ENCODE measurements around the gene FBLN5.

FBLN5 gene

DNA sequence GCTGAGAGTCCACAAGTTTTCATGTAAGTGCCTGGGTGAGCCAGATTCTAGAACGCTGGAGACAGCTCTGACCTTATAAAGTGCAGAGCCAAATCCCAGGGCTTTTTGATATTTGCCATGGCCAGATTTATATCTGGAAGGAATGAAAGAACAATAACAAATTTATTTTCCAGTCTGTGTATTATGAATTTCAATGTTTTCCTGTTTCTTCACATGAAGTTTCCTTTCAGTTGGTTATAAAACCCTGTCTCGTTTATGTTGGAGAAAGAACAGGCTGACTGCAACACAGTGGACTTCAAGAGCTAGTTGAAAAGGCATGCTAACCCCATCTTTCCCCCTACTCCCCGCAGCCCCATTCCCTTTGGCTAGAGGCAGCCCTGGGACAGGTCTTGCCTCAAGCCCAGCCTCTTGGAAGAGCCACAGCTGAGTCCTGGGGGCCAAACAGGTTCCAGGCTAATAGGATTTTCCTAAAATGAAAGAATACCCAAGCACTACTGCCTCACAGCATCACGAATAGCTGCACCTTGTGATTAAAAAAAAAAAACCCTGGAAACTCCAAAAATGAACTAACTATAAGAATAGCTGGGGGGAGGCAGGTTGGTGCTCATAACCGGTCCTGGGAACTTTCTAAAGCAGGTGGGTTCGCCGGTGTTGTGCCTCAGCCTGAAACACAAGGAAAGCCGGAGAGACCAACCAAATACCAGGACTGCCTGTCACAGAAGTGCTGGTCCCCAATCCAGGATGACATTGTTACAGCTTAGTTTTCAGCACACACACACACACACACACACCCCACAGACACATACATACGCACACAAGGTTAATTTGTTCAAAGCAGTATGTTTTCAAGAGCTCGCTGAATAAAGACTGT, 1.5 kb downstream of the FBLN5 start:
- DNase-seq, result no peak

DNA sequence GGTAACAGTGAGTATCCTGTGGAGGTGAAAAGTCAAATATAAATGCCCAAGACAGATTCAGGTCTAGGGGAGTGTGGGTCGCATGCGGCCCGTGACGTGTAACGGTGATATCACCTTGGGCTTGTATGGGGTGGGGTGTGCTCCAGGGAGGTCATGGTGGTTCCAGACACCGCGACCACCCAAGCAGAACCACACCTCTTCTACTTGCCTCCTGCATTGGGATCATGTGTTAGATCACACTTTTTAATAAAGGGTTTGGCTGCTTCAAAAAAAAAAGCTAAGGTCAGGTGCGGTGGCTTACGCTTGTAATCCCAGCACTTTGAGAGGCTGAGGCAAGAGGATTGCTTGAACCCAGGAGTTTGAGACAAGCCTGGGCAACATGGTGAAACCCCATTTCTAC, 4.5 kb downstream of the FBLN5 start:
- no peak for DNase-seq

DNA sequence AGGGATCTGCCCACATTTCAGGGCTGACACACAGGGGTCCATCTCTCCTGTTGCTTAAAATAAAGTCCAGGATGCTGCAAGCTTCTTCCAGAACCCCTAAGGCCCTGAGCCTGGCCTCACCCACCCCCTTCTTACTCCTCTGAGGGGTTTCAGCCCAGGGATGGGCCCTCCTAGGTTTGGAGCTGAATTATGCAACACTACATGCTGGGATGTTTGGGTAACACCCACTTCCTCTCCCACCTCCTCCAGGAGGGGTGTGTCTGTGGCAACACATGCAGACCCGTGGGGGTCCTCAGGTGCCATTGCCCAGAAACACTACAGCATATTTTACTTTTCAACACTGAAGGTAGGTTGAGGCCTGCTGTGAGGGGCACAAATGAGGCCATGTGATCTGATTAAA, 5.4 kb downstream of the FBLN5 start:
- DNase-seq, result no peak

GRCh38 chr14:91940209-91940608, 7.3 kb downstream of the FBLN5 start:
- no peak for DNase-seq

DNA sequence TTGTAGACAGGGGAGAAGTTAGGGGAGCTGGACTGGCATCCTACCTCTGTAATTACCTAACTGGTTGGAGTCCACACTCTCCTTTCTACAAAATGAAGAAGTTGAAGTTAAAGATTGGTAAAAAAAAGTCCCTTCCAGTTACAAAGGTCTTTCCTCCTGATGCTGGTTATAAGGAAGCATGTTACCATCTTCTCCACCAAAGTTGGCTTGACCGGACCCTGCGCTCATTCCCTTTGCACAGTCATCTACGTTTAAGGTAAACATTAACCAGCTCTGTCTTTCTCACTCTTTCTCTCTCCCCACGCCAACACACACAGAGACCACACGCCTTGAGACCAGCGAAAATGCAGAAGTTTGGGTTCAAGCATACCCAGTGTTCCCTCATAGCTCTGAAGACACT, 11.9 kb downstream of the FBLN5 start:
- no peak for DNase-seq

DNA sequence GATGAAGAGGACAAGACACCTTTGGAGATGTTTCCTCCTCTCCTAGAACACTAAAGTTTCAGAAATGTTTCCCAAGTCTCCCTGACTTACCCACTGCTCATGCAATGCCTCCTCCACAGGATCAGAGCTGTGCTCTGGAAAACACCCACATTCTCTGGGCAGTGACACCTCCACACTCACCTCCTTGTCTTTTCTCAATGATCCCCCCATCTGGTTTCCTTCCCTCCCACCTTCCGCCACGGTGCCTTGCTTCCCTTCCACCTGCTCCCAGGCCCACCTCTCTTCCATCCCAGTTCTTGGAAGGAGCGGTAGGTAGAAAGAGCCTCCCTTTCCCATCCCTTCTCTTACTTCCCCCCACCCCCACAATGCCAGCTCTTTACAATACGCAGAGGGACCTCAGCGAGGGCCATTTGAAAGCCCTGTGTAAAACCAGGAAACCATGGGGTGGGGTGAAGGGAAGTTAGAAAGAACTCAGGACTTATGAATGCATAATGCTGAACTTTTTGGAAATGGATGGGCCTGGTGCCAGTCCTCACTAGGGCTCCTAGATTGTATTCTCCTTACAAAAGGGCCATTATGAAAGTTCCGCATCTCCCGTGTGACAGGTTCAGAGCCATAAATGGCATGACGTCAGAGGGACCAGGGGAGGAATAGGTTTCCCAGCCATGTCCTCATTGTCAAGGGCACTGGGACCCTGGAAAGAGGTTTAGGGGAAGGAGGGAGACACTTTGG, 12.8 kb downstream of the FBLN5 start:
- DNase-seq, result no peak

DNA sequence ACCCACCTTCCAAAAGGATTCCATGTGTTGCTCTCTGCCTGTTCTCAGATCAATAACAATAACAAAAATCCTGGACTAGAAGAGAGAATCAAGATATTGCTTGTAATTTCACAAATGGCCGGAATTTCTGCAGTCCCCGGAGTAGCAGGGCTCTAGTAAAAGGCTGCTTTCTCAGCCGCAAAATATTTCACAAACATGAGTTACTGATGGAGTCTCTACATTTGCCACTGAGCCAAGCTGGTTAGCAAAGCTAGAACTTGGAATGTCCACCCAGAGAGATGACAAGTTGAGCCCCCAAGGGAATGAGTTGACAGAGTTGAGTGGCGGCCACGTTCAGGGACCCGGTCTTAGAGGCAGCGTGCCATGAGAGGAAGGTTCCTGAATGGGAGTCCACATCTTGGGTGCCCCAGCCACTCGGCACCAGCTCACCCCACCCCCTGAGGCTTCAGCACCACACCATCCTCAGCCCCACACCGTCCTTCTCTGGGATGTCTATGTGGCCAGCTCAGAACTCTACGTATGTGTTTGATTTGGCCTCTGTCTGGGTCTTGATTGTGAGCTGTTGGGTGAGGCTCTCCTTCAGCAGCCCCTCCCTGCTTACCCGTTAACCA, 15.9 kb downstream of the FBLN5 start:
- DNase-seq, result no peak

DNA sequence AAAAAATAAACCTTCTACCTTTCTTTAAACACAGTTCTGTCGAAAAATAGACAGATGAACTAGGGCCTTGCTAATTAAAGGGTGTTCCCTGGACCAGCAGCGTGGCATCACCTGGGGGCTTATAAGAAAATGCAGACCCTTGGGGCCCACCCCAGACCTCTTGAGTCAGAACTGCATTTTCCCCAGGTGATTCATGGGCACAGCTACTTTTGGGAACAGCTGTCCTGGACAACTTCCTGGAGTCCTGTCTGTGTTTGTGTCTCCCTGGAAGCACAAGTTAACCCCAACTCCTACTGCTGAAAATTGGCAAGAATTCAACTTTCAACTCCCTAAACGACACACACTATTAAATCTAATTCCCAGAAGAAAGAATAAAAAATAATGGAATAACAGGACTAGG, 17.8 kb downstream of the FBLN5 start:
- DNase-seq, result no peak

DNA sequence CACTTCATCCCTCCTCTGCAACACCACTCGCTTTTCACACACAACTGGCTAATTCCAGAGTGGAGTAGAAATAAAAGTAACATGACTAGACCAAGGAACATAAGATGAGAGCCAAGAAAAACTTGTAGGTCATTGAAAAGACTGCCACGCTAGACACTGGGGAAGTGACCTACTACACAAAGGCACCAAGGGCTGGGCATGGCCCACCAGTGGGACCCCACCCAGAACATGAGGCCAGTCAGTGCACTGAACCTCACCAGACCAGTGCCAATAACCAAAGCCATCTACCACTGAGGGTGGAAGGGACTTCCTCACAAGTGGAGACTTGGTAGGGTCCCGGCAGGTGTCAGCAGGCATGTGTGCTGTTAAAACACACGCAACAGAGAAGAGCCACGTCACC, 19.7 kb downstream of the FBLN5 start:
- no peak for DNase-seq

DNA sequence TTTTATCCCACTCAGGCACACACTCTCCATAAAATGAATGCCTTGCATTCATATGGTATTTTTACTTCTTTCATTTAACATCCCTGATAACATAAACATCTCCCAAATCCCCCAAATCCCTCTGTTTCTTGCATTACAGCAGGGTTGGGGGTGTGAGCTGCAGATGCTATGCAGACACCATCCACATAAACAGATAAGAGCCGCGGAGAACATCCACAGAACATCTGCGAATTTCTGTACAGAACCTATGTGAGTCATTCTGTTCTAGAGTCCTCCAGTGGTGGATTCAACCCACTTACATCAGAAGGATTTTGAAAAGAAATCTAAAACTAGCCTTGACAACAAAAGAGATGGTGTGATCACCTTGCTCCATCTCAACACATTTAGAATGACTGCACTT, 20.3 kb downstream of the FBLN5 start:
- no peak for DNase-seq

DNA sequence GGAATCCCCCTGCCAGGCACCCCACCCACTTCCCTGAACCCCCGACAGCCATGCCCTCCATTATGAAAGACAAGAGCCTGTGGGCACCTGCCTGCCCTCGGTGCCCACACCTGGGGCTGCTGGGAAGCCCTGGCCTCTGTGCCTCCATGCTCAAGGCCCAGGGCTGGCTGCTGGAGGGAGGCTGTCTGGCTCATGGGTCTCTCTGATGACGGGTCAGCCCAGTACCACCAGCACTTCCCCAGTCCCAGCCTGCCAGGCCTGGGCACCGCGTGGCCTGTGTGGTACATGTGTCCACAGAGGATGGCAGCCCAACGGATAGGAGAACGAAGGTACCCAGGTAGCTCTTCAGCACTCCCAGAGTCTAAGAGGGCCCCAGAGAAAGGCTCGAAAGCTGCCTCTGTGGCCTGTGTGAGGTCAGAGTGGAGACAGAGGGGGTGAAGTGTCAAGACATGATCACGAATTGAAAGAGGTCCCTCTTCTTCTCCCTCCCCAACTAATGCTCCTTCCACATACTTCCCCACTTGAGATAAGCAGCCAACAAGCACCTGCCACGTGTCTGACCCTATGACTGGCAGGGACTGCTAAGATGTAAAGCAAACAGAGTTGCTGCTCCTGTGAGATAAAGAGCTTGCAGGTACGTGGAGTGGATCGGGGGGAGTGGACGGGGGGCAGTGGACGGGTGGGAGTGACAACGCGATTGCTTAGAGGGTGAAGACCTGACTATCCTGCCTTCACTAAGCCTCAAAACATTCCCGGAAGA, 21.2 kb downstream of the FBLN5 start:
- DNase-seq, result no peak

GRCh38 chr14:91925727-91926121, 21.8 kb downstream of the FBLN5 start:
- no peak for DNase-seq

DNA sequence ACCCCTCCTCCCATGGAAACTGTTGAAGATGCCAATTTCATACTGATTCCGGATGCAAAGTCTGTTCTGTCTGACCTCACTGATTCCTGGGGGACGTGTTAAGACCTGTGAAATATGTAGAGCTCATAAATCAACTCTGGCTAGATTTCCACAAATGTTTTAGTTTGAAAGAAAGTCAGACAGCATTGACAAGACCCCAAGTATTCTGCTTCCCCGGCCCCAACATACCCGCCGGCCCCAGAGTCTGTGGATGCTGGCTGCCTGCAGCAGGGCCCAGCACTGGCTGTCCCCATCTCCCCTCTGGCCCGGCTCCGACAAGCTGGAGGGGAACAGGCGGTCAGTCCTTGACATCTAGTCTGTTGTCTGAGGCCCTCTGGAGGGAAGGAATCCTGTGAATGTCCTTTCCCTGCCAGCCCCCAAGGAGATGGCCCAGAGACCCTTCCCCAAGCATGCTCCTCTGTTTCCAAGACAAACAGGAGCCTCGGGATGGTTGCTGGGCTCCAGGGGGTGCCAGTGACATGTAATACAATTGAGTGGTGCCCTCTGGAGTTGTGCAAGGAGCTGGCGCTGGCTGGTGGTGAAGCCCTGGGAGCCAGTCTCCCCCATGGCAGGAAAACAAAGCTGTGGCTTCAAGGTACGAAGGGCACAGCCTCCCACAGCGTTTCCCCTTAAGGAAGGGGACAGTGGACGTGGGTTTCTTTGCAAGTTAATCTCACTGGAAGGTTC, 22.3 kb downstream of the FBLN5 start:
- DNase-seq, result no peak

DNA sequence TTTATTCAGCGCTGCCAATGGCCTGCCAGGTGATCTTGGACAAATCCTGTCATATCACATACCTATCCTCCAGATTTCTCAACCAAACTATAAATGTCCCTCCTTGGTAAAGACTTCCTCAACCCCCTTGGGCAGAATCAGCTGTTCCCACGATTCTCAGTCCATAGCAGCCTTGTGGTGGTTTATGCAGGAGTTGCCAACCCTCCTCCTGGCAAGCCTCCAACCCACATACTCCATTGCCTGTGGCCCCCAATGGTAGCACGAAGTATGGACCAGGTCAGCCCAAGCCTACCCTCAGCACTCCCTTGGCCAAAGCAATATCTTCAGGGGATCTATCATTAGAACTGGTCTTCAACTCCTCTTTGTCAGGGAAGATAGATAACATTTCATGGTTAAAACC, 27.0 kb downstream of the FBLN5 start:
- DNase-seq, result no peak

DNA sequence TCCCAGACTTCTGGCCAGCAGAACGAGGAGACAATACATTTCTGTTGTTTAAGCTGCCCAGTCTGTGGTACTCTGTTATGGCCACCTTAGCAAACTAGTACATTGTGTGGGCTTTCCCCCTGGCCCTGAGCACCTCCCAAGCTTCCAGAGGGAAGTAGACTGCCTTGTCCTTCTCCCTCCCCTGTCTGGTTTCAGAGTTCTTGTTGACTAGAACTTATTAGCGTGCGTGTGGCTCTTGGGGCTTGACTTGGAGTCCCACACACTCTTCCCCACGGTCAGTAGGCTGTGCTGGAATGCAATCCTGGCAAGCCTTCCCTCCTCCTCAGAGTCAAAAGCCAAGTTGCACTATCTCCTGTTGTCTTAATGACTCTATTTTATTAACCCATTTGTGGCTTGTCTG, 27.7 kb downstream of the FBLN5 start:
- no peak for DNase-seq

GRCh38 chr14:91918186-91918883, 29.2 kb downstream of the FBLN5 start:
- no peak for DNase-seq

DNA sequence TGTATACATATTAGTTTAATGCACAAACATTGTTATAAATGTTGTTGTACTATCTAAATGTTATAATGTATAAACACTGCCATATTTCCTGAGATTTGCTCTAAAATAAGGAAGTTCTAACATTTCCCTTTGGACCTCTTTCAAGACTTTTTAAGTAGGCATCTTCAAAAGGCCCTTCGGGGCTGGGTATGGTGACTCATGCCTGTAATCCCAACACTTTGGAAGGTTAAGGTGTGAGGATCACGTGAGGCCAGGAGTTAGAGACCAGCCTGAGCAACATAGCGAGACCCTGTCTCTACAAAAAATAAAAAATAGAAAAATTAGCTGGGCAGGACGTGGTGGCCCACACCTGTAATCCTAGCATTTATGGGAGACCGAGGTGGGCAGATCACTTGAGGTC, 35.5 kb downstream of the FBLN5 start:
- DNase-seq, result no peak

DNA sequence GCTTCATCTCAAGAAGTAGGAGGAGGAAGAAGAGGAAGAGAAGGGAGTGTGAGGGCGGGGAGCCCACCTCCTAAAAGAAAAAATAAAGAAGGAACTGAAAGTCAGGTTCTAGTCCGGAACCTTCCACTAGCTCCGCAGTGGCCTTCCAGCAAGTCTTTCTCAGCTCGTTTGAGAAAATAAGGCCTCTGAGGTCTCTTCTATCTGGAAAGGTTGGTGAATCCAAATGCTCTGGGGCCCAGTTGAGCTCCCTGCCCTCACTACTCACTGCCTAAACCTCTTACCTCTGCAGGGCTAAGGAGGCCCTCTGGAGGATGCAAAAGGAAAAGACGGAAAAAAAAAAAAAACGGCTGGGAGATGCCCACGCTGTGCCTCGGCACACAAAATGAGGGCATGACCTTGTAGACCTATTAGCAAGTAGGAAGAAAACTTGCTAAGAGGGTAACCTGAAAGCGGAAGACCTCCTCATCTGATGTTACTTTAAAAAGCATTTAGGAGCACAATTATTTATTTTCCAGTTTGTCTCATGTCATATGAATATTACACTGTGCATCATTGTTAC, 35.9 kb downstream of the FBLN5 start:
- DNase-seq, result peak; percentile 51

- DNase-seq, result no peak
Measured at GRCh38 chr14:91910196-91910595, 37.3 kb downstream of the FBLN5 start.

- no peak for DNase-seq
Measured at GRCh38 chr14:91906374-91906773, 41.1 kb downstream of the FBLN5 start.

GRCh38 chr14:91904956-91905645, 42.4 kb downstream of the FBLN5 start:
- no peak for DNase-seq

Measured in CD4-positive, alpha-beta T cell treated with Interleukin-4 for 4 hours (primary cell).